Forelimb muscle (tissue), 1 donor: Measurements from ENCODE around the gene DPP7. TPM values are rescaled to one million over a fixed set of nuclear protein-coding genes. Genes with fewer than 3 reads are reported as not detected.
"Not testable (repeated sequence)": the region's sequence is repeated elsewhere in the genome, so short reads cannot be mapped to it uniquely, and the experiment has no call there.

Experiments used
- DNase-seq: peaks from one replicate; pipeline ENCODE4 v3.0.0-alpha.2; 2013; ENCODE audit warnings: low read depth
- polyA plus RNA-seq: library from polyadenylated mRNA; unstranded; fragments of 120-200 nt; gene quantifications from one replicate; pipeline ENCODE4 v1.2.1, GENCODE V29; 2013; ENCODE audit not compliant: insufficient read length

DPP7 gene
- polyA plus RNA-seq, 1 donor: 21.7 TPM

DNA sequence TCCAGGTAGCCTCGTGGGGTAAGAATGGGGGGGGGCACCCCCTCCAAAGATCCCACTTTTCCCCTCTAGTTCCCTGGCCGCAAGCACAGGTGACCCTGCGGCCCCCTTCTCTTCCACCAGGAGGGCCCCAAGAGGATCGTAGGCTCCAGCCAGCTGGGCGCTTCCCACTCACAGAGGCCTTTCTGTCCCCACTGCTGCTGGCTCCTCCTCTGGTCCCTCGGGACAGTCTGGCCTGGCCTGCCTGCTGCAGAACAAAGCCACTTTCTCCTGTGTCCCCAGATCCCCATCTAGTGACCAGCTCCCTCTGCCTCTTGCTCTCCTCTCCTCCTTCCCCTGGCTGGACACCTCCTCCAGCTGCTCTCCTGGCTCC lies 43.6 kb downstream of the DPP7 start:
- no peak for DNase-seq

DNA sequence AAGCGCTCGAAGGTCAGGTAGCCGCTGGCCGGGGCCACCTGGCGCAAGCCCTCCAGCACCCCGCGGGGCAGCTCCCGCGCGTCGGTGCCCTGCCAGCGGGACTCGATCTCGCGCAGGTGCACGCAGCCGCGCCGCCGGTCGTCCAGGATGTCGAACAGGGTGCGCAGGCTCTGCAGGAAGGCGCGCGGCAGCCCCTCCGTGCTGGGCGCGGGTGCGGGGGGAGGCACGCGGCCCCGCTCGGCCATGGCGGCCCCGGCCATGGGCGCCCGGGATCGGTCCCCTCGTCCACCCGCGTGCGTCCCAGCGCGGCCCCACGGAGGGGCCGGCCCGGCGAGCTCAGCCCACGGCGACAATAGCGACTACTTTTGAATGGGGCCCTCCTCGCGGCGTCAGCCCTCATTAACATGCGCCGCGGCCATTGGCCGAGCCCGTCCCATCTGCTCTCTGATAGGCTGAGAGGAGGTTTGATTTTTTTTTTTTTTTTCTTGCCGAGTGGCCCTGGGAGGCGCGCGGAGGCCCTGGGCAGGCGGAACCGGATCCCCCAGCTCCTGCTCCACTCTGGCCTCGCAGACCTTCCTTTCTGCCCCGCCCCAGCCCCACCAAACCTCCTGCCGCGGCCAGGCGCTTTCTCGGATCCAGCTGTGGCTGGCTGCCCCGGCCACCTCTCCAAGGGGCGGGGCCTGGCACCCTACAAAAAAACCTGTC lies 44.2 kb downstream of the DPP7 start, which contains the start of gene SAPCD2:
Gene SAPCD2, minus strand, starts transcription at position 357 of the 705 bp plus-strand sequence. Its CDS starts 97 bp downstream, at position 260.
- no peak for DNase-seq

DNA sequence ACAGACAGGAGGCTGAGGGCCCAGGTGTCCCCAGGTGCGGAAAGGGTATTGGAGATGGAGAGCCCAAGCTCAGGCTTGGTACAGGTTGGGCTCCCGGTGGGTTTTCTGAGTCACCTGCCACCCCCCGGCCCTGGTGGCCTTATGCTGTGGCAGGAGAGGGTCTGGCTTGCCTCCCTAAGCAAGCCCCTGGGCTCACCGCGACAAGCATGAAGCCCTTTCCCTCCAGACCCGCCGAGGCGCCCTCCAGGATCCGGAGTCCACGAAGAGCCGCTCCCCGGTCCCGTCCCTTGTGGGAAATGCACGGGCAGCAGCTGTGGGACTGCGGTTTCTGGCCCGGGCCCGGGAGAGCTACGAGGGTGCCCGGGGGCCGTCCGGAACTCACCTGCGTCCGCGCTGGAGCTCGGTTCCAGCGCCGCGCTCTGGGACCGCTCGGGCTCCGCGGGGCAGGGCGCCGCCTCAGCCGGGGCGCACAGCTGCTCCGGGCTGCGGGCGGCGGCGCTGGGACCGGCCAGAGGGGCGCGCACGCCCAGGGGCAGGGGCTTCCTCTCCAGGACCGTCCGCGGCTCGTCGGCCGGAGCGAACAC lies 44.9 kb downstream of the DPP7 start:
- no peak for DNase-seq

DNA sequence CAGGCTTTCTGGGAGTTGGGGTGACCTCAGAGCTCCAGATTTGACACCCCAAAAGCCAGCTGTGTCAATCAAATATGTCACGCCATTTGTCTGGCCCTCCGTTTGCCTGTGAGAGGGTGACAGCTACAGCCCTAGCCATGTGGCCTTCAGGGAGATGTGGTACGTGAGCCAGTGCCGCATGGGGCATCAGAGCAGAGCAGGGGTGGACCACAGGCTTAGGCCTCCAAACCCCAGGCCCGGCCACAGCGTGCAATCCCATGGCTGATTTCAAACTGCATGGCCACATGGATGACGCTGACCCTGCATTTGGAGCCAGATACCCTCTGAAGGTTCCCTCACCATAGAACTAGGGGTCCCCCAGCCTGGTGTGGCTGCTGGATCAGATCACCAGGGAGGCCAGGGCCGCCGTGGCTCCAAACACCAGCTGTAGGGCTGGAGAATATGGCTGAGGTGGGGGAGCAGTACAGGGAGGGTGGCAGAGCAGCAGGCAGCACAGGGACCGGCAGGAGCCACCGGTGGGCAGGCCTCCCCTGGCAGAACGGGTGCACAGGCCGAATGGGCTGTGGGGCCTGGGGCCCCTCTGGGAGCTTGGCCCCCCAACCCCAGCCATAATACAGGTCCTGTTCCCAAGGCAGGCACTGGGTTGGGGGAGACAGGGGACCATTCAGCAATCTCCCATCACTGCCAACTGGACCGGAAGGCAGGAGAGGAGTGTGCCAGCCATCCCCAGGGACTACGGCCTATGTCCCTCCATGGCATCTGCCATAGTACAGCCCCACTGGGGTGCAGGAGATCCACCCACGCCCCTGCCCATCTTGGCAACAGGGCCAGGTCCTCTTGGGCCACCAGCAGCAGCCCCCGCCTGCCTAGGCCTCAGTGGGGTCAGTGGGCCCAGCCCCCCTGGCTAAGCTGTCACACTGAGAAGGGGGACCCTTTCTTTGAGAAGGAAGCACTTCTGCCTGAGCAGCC lies 45.7 kb downstream of the DPP7 start:
- no peak for DNase-seq

DNA sequence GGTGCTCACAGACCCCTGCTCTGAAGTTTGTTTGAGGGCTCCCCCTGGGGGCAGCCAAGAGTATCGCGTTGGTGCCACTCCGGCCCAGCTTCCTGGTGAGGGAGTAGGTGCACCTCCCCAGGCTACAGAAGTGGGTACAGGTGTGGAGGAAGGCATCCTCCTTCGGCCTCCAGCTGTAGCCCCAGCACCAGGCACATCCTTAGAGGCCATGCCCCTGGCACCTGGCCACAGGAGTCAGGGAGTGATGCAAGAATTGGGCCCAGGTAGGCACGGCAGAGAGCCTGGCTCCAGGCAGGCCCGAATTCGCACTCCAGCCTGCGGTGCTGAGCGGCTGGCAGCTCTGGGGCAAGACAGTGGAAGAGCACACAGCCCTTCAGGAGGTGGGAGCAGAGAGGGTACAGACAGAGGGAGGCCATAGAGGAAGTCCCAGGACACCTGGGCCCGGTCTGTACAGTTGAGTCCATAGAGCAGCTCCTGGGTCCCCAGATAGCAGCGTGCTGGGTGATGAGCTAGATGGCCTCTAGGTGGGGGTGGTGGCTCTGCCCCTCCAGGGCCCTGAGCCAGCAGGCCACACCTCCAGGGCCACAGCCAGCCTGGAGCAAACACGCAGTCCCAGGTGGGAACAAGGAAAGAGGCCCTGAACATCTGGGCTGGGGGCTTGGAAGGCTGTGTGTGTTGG lies 46.5 kb downstream of the DPP7 start:
- no peak for DNase-seq

DNA sequence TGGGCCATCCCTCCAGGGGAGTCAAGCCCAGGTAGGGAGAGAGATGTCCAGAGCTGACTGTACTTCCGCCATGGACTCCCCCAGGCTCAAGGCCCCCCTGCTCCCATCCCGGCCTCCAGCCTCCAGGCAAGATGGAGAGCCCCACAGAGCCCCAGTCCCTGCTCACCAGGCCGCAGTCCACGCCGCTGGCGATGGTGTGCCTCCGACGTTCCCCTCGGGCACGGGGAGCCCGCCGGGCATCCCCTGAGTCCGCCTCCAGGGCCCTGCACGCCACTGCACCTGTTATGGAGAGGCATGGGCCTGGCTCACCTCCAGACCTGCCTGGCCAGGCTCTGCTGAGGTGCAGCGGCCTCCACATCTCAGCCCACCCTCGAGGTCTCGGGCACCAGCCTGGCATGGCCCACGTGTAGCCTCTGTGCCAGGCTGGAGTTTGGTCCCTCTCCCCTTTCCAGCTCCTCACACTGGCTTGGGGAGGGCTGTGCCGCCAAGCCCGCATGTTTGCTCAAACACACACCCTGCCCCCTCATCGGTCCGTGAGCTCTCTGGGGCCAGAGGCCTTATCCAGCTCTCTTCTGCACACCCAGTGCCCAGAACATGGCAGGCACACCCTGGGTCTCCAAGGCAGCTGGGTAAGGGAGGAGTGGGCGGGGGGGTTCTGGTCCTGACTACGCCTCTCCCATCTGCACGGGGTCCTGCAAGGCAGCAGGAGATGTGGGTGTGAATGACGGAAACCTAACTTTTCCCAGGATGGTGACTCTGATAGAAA lies 48.3 kb downstream of the DPP7 start:
- no peak for DNase-seq

DNA sequence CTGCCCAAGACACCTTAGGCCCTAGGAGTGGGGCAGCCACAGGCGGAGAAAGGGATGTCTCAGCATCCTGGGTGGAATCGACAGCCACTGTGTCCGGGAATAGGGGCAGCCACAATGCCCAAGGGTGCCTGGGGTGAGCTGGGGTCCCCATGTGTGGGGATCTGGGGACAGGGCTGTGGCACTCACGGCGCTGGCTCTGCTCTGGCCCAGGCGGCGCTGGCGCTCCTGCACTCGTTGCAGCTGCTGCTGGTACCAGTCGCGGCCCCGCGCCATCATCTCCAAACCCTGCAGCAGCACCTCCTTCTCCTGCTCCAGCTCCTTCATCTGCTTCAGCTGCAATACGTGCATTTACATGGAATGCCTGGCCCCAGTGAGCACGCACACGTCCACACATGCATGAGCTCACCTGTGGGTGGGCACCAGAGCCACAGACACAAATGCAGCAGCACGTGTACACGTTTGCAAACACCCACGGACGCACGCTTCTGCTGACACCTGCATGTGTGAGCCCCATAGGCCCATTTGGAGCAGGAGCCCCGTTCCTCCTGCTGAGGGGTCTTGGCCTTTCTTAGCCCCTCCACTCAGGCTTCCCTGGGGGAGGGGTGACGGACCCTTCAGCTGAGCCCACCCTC lies 49.1 kb downstream of the DPP7 start:
- no peak for DNase-seq

DNA sequence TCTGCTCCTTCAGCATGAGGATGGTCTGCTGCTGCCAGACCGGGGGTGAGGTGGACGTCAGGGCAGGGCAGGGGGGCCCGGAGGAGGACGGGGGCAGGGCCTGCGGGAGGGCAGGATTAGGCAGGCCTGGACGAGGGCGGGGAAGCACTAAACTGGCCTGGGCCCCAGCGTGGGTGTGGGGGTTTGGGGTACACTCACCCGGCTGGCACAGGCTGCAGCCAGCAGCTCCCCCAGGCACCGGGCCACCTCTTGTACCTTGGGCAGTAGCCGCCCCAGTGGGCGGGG lies 49.7 kb downstream of the DPP7 start:
- no peak for DNase-seq

DNA sequence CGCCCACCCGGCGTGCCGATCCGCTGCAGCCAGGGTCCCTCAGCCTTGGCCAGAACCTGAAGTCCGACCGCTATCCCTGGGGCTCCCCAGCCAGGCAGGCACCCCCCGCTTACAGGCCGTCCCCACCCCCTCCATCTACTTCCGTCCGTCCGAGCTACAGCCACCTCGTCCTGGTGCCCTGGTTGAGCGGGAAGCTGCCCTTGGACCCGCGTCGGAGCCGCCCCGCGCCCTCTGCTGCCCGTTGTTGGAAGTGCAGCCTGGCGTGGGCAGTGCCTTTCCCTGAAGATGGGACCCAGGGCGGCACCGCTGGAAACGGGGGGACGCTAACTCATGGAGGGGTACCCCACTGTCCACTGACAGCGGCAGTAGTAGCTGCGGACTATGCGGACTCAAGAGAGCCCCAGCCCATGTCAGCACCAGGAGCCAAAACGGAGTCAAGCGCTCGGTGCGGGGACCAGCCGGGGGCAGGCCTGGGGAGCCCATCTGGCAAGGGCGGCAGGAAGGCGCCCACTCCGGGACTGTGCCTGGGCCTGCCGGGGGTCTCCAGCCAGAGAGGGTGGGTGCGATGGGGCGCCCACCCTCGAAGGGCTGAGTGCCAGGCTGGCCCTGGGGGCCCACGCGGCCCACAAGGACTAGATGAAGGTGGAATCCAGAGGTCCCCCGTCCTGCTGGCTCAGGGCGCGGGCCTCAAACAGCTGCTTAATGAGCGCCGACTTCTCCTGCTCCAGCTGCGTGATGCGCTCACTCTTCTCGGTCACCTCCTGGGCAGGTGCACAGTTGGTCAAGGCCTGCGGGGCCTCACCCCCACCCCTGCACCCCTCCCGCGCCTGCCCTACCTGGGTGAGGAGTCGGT lies 50.3 kb downstream of the DPP7 start:
- DNase-seq: no peak

DNA sequence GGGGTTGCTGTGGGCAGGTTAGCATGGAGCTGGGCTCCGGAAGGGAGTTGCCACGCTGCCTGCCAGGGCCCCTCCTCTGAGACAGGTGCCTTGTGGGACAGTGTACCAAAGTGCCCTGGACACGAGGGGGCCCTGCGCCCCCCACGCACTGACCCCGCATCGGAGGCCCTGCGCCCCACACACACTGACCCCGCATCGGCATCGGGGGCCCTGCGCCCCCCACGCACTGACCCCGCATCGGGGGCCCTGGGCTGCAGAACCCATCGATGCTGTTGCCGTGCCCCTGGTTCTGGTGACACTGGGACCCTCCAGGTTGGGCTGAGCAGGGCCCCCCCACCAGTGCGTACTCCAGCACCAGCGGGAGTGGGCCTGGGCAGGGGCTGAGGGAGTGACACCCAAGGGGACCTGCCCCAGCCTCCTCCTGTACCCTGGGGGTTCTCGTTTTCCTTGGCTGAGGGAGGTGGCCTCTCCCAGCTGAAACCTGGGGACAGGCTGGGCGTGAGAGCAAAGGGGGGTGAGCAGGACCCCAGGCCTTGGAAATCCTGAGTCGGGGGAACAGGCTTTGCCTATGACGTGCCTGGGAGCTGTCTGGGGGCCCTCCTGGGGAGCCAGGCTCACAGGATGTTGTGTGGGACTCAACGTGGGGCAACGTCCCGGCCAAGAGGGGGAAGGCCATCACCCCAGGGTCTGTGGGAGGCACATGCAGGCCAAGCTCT lies 51.1 kb downstream of the DPP7 start:
- no peak for DNase-seq

DNA sequence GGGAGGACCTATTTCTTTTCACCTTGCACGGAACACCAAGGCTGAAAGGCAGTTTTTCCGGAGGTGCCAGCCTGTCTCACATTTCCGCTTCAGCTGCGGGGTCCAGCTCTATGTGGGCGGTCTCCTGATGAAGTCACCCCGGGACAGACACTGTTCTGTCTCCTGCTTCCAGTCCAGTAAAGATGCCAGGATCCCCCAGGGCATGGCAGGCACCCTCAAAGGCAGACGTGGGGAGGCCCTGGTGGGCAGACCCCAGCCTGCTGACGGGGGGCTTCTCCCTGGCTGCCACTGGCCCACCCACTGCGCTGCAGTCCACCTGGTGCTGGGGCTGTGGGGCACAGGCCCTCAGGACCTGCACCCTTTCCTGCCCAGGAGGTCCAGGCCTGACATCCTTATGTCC lies 51.7 kb downstream of the DPP7 start:
- DNase-seq: not testable (repeated sequence)

DNA sequence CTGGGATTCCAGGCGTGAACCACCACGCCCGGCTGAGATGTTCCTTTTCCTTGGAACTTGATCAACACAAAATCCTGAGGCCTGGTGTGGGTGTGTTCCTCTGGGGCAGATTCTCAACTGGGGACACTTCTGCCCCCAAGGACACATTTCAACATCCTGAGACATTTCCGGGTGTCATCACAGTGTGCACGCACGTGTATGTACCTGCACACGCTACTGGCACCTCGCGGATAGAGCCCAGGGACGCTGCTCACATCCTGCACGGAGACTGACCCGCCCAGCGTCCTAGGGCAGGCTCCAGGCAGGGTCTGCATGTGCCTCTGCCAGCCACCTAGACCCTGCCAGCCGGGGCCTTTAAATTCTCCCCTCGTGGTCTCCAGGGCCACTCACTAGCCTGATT lies 52.1 kb downstream of the DPP7 start:
- DNase-seq: no peak

Other genes starting within 250 kb of the DPP7 start
- gene EDF1, start 248.4 kb downstream of the DPP7 start, polyA plus RNA-seq: 312 TPM
- gene TRAF2, start 228.2 kb downstream of the DPP7 start, polyA plus RNA-seq: 11.0 TPM
- gene FBXW5, start 170.0 kb downstream of the DPP7 start, polyA plus RNA-seq: 41.2 TPM
- gene C8G, start 169.5 kb downstream of the DPP7 start, polyA plus RNA-seq: 0.32 TPM
- gene LCN12, start 162.5 kb downstream of the DPP7 start, polyA plus RNA-seq: 0.71 TPM
- gene PTGDS, start 137.2 kb downstream of the DPP7 start, polyA plus RNA-seq: 21.9 TPM
- gene LCNL1, start 131.7 kb downstream of the DPP7 start, polyA plus RNA-seq: 0.61 TPM
- 22.8 TPM for gene PAXX, start 122.3 kb downstream of the DPP7 start, polyA plus RNA-seq
- 0.42 TPM for gene CLIC3, start 118.2 kb downstream of the DPP7 start, polyA plus RNA-seq
- gene ABCA2, start 86.5 kb downstream of the DPP7 start, polyA plus RNA-seq: 16.5 TPM
- 0.08 TPM for gene FUT7, start 82.6 kb downstream of the DPP7 start, polyA plus RNA-seq
- gene NPDC1, start 68.6 kb downstream of the DPP7 start, polyA plus RNA-seq: 40.9 TPM
- 16.2 TPM for gene ENTPD2, start 60.7 kb downstream of the DPP7 start, polyA plus RNA-seq
- 3.6 TPM for gene SAPCD2, start 44.2 kb downstream of the DPP7 start, polyA plus RNA-seq
- 1.9 TPM for gene UAP1L1, start 37.2 kb downstream of the DPP7 start, polyA plus RNA-seq
- 38.6 TPM for gene MAN1B1, start 27.7 kb downstream of the DPP7 start, polyA plus RNA-seq
- not detected for gene GRIN1, start 24.4 kb upstream of the DPP7 start, polyA plus RNA-seq
- 0.11 TPM for gene LRRC26, start 55.3 kb upstream of the DPP7 start, polyA plus RNA-seq
- not detected for gene TMEM210, start 57.3 kb upstream of the DPP7 start, polyA plus RNA-seq
- gene ANAPC2, start 73.8 kb upstream of the DPP7 start, polyA plus RNA-seq: 30.4 TPM
- gene SSNA1, start 73.9 kb upstream of the DPP7 start, polyA plus RNA-seq: 53.7 TPM
- gene TPRN, start 86.0 kb upstream of the DPP7 start, polyA plus RNA-seq: 10.9 TPM
- gene TMEM203, start 90.9 kb upstream of the DPP7 start, polyA plus RNA-seq: 33.0 TPM
- 7.0 TPM for gene NDOR1, start 91.0 kb upstream of the DPP7 start, polyA plus RNA-seq
- 2.5 TPM for gene RNF208, start 107.5 kb upstream of the DPP7 start, polyA plus RNA-seq
- gene CYSRT1, start 110.4 kb upstream of the DPP7 start, polyA plus RNA-seq: 2.4 TPM
- 2.4 TPM for gene RNF224, start 112.8 kb upstream of the DPP7 start, polyA plus RNA-seq
- 1.5 TPM for gene SLC34A3, start 116.2 kb upstream of the DPP7 start, polyA plus RNA-seq
- 146 TPM for gene TUBB4B, start 126.6 kb upstream of the DPP7 start, polyA plus RNA-seq
- gene STPG3, start 136.6 kb upstream of the DPP7 start, polyA plus RNA-seq: 0.18 TPM
- 45.6 TPM for gene NELFB, start 140.6 kb upstream of the DPP7 start, polyA plus RNA-seq
- gene TOR4A, start 163.0 kb upstream of the DPP7 start, polyA plus RNA-seq: 7.6 TPM
- 3.8 TPM for gene NRARP, start 187.5 kb upstream of the DPP7 start, polyA plus RNA-seq